HG03442 (cell line): ENCODE results near the gene MOGAT3.

Source experiments
- ATAC-seq: cut with Tn5 transposase; IDR thresholded peaks from one replicate; pipeline ENCODE4 v1.9.1; 2021; ENCODE audit warnings: mild to moderate bottlenecking, moderate library complexity; ENCODE audit not compliant: unreplicated experiment

MOGAT3 gene

GRCh38 chr7:101200862-101201599, at the start of gene MOGAT3:
MOGAT3 (minus strand) TSS chr7:101201036; CDS start chr7:101200854, 182 bp downstream.
- no peak for ATAC-seq

- ATAC-seq: no peak
Measured at GRCh38 chr7:101250324-101250723, 49.5 kb upstream of the MOGAT3 start.

DNA sequence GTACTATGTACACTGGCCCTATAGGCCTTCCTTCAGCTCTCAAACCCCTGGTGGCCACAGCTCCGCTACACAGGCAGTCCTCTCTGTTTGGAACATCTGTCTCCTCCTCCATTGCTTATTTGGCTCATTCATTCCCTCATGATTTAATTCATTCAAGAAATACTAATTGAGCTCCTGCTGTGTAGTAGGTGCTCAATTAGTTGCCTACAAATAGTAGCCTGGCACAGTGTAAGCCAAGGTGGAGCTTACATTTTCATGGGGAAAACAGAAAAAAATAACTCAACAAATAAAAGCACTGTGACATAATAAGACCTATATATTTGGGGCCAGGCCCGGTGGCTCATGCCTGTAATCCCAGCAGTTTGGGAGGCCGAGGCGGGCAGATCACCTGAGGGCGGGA, 47.4 kb upstream of the MOGAT3 start:
- no peak for ATAC-seq

- no peak for ATAC-seq
Measured at GRCh38 chr7:101245147-101245668, 44.4 kb upstream of the MOGAT3 start.

DNA sequence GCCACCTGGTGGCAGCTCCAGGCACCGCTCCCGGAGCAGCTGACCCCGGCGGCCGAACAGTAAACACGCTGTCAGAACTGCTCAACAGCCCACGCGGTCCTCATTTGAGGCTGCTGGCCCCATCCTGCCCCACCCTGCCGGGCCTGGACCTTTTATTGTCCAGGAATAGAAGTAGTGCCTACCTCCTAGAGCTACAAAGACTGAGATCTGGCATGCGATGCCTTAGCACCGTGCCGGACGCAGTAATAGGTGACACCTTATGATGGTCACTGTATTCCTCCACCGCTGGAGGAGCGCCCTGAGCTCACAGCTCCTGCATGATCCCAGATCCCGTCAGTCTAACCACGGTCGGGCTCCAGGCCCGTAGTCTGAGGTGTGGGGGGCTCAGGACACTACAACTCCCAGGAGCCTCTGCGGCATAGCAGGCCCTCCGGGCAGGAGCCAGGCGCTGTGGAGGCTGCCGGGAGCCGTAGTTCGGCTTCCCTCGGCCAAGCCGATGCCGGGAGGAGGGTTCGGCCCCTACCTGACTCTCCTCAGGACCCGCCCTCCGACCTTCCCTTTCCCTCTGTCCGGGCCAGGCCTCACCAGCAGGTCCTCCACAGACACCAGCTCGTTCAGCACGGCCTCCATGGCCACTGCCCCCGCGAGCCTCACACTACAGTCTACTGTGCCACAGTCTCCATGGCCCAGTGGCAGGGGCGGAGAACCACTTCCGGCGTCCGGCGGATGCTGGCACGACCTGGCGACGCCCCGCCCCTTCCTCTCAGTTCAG, 43.7 kb upstream of the MOGAT3 start, which contains the start of gene FIS1:
TSS of gene FIS1 (minus strand) at position 707 of the 772 bp plus-strand sequence. CDS start at position 630, 77 bp downstream.
- peak; percentile 90 for ATAC-seq

GRCh38 chr7:101243646-101244374, 43.0 kb upstream of the MOGAT3 start:
- ATAC-seq: no peak

DNA sequence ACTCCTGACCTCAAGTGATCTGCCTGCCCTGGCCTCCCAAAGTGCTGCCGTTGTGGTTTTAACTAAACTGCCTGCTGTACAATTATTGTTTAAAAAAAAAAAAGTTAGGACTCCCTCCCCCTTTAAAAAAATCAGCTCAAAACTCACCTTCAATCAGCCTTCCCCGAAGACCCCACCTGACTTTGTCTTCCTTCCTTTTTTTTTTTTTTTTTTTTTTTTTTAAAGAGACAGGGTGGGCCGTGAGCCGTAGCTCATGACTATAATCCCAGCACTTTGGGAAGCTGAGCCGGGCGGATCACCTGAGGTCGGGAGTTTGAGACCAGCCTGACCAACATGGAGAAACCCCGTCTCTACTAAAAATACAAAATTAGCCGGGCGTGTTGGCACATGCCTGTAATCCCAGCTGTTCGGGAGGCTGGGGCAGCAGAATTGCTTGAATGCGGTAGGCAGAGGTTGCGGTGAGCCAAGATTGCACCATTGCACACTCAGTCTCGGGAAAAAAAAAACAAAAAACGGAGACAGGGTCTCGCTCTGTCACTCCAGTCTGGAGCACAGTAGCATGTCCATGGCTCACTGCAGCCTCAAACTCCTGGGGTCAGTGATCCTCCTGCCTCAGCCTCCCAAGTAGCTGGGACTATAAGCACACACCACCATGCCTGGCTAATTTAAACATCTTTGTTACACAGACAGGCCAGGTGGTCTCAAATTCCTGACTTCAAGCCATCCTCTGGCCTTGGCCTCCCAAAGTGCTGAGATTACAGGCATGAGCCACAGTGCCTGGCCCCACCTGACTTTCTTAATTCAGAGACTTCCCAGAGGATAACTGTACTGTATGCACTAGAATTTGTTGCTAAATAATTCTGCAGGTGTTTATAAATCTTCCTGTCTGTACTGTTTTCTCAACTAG, 40.9 kb upstream of the MOGAT3 start:
- no peak for ATAC-seq

- no peak for ATAC-seq
Measured at GRCh38 chr7:101241015-101241363, 40.2 kb upstream of the MOGAT3 start.

DNA sequence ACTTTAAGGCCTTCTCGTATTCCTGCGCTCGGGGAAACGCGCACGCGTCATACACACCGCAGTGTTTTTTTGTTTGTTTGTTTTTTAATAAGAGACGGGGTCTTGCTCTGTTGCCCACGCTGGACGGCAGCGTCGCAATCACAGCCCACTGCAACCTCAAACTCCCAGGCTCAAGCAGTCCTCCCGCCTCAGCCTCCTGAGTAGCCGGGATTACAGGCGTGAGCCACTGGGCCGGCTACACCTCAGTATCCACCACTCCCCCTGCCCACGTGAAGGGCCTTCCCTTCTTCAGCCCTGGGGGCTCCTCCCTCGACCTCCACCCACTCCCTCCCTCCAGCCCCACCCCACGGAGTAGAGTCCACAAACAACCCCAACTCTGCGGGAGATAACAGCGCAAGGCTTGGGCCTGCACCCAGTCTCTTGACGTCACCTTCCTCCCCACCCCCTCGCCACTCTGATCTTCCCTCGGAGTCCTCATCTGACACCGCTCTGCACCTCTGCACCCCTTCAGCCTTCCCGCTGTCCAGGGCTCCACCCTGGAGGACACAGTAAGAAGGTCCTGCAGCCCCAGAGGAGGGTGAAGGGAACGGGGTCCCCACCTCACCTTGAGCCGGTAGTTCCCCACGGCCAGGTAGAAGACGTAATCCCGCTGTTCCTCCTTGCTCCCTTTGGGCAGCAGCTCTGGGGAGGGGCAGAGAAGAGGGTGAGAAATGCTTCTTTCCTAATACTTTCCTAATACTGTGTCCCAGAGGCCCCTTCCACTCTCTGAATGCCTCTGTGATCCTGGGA, 39.6 kb upstream of the MOGAT3 start:
- ATAC-seq: no peak

- no peak for ATAC-seq
Measured at GRCh38 chr7:101239951-101240220, 39.0 kb upstream of the MOGAT3 start.

DNA sequence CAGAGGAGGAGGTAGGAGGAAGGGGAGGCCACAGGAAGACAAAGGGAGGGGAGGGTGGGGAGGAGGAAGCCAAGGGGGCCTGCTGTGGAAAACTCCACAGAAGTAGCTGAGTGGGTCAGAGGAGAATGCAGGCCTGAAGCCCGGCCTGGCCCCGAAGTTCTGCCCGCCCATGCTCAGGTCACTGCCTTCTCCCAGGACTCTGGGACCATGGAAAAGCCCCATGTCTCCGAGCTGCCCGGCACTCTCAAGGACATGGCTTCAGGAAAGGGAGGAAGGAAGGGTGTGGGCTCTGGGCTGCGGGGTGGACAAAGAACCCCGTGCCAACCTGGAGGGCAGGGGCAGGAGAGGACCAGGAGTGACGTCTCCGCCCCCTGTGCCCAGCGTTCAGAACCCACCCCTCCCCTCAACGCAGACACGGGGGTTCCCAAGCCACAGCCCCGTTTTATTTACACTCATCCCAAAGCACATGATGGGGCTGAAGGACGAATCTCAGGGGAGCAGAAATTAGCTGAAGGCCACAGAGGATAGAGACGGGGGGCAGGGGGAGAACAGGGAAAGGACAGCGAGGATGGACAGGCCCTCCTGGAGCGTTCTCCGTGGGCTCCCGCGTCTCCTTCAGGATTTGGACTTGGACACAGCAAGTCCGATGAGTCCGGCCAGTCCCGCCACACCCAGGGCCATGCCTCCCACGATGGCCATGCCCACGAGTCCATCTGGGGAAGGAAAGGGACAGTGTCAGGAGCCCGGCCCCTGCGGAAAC, 38.5 kb upstream of the MOGAT3 start:
- no peak for ATAC-seq

GRCh38 chr7:101238226-101239182, 37.7 kb upstream of the MOGAT3 start:
- no peak for ATAC-seq

DNA sequence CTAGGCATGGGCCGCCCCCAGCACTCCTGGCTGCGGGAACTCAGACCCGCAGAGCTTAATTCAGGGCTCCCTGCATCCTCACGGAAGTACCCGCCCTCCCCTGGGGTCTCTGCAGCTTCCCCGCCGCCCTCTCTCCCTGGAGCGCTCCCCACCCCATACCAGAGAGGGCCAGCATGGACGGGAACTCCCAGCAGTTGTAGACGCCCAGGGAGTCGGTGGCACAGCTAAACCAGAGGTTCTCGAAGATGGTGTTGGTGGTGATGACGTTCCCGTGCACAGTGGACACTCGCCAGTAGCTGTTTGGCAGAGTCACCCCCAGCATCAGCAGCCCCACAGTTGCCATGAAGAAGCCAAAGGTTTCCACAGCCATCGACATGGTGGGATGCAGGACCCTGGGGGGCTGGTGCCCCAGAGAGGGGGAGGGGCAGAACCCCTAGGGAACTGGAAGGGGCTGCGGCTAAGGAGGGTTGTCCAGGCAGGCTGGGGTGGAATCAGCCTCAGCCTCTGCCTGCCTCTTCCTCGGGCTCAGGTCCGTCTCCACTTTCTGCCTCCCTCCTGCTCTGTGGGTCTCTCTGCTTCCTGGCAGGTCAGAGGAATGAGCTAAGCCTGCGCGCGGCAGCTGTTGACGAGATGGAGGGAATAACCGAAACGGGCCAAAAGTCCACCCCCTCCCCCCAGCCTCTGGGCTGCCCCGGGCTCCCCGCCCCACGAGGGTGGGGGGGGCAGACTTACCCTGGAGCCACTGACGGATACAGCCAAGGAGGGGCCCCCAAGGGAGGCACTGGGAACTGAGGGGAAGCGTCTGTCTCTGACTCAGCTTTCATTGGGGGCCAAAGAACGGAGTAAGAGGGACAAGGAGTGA, 36.6 kb upstream of the MOGAT3 start, which contains the start of gene CLDN15:
TSS of gene CLDN15 (minus strand) at position 597 of the 862 bp plus-strand sequence. CDS start at position 376, 221 bp downstream.
- ATAC-seq: no peak

- no peak for ATAC-seq
Measured at GRCh38 chr7:101236292-101236835, 35.5 kb upstream of the MOGAT3 start.

DNA sequence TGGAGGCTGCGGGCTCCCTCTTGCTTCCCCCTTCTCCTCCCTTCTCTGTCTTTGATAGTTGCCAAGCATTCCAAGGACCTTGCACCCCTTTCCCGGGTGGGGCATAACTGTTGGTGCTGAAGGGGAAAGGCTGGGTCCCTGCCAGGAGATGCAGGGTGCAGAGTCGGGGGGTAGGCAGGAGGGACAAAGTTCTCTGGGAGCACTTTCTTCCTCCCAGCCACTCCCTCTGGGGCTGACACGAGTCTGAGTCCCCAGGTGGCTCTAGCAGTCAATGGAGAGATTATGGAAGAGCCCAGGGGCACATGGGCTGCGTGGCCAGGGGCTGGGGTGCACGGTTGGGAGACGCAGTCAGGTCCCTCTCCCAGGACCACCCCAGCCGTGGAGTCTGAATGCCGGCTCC, 34.7 kb upstream of the MOGAT3 start:
- no peak for ATAC-seq

DNA sequence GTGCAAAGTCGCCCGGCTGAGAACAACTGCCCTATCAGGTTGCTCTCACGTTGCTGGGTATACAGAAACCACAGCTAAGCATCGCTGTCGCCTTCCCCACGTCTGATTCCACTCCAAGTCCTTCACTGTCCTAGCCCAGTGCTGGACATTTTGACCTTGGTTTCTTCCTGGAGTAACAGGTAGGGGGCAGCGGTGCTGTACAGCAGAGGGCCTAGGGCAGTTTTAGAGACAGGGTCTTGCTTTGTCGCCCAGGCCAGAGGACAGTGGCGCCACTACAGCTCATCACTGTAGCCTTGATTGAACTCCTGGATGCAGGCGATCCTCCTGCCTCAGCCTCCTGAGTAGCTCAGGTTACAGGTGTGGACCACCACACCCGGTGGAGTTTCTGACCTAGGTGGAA, 34.2 kb upstream of the MOGAT3 start:
- ATAC-seq: no peak

- no peak for ATAC-seq
Measured at GRCh38 chr7:101234636-101235035, 33.8 kb upstream of the MOGAT3 start.
